Stimulated activated CD4-positive, alpha-beta T cell treated with anti-CD3 and anti-CD28 coated beads, TNF-alpha, amount 100 ng/mL, for 24 hours (primary cell): ENCODE results near the gene ADAMTS12.
A peak's percentile ranks its signal among the peaks of the same experiment; 100 is the strongest.
"Not testable (repeated sequence)": the region's sequence is repeated elsewhere in the genome, so short reads cannot be mapped to it uniquely, and the experiment has no call there.

Experiments
- DNase-seq, 3 experiments: peaks; one replicate each; pipeline ENCODE4 v3.0.0-alpha.2; 2020; ENCODE audit warnings: low read depth in 3 of 3

Gene ADAMTS12

DNA sequence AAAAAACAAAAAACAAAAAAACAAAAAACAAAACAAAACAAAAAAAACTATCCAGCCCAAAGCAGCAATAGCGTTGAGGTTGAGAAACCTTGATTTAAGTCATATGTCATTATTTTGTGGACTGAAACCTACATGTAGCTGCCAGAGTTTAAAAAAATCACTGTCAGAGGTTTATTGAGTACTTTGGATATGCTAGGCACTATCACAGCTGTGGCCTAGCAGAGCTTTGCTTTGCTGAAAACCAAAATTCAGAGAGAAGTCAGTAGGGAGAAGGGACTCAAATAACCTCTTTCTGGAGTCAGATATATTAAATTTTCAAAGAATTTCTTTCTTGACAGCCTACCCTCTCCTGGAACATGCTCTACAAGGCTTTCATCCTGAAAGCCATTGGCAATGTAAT is 299.5 kb downstream of the ADAMTS12 start:
- no peak for DNase-seq

DNA sequence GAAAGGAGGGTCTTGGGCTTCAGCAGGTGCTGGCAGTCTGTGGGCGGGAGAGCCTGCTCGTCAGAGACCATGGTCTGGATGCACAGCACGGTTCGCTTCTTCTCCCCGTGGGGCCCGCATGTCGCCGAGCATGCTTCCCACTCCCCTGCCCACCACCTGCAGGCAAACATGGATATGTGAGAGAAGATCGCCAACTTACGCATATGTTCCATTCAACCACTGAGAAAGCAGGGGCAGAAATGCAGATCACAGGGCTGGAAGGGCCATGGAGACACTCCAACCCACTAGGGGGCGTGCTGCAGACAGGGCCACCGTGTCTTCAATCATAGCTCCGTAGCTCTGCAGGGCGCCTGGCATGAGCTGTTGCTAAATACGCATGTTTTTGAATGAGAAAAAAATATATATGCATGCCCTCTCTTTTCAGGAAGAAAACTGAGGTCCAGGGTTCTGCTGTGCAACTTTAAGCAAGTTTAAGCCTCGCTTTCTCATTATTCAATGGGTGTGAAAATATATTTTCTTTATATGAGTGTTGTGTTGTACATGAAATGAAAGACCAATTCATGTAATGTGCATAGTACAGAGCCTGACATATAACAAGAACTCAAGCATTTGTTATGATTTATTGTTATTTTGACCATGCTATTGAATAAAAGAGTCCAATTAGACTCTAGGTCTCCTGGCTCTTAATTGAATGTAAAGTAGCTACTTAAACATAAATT is 303.0 kb downstream of the ADAMTS12 start:
- peak in 2 of 3 experiments; percentile 6 to 33 for DNase-seq

DNA sequence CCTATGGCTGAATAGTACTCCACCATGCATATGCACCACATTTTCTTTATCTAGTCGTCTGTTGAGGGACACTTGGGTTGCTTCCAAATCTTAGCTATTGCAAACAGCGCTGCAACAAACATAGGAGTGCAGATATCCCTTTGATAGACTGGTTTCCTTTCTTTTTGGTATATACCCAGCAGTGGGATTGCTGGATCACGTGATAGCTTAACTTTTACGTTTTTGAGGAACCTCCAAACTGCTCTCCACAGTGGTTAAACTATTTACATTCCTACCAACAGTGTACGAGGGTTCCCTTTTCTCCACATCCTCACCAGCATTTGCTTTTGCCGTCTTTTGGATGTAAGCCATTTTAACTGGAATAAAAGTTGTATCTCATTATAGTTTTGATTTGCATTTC is 308.5 kb downstream of the ADAMTS12 start:
- DNase-seq = no peak

DNA sequence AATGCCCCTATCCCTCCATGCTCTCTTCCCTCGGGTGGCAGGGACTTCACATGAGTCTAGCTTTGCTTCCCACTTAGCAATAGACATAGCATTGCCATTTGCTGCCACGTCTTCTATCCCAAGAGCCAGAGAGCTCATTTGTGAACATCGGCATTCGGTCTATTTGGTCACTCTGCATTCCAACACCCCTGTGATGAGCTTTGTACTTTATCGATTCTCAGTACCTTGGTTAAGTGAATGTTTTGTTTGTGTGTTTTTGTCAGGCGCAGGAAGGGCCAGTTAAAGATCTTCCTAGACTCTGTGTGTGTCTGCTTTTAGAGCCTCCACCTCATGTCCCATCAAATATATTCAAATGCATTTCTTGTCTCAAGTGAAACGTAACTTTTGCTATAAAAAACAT is 309.4 kb downstream of the ADAMTS12 start:
- no peak for DNase-seq

DNA sequence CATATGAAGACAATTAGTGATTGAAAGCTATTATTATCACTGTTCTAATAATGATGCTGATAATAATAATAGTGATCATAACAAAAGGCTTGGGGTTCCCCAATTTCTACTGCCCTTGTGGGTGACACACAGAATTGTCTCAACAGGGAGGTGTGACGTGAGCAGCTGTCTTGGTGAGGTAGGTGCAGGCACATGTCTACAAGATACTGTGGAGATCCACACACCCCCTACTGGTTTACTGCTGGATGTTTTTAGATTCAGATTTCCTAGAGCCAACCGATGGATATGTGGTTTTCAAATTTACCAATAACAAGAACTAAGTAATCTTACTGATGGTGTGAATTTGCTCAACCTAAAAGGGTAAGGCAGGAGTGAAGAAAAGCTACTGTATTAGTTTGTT is 312.0 kb downstream of the ADAMTS12 start:
- no peak for DNase-seq

DNA sequence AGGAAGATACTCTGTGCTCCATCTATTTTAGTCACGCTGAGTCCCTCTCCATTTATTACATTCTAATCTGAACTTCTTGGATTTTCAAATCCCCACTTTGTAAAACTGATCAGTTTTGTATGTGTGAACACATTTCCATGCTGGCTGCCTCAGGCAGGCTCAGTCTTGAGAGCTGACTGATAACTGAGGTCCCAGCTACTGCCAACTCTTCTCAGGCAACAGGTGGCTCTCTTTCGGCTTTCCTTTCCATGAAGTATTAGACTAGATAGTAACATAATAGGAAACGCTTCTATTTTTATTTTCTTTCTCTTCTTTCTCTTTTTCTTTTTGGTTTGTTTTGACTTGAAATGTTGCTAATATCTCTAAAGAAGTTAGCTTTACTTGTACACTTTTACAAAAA is 312.6 kb downstream of the ADAMTS12 start:
- no peak for DNase-seq

DNA sequence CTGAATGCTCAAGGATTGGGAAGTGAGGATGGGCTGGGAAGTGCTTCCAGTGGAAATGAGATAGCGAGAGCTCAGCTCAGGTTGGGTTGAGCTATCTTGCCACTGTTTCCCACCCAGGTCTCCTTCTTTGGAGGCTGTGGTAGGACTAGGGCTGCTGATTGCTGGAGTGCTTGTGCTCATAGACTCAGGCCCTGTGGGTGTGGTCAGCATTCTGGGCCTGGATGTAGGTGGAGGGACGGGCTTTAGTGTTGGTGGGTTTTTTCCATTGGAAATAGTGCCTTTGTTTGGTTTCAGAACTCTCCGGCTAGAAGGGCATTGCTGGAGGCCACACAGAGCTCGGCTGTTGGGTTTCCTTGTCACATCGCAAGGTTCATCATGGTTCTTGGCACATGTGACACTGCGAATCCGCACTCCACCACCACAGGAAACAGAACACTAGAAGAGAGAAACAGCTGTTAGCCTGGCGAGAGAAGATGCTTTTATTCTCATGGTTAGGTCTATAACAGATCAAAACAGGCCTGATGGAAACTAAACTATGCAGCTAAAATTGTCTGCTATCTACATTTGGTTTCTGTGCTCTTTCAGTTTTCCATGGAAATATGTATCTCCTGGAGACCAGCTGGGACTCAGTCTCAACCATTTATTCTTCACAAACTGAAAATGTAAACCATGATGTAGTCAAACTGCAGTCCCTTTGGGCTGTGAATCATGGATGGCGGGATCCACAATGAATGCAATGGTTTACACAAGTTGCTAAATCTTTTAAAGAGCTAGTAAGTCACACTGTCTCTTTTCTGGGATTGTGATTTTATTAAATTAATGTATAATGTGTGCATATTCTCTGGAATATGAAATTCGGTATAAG is 314.8 kb downstream of the ADAMTS12 start:
- no peak for DNase-seq

DNA sequence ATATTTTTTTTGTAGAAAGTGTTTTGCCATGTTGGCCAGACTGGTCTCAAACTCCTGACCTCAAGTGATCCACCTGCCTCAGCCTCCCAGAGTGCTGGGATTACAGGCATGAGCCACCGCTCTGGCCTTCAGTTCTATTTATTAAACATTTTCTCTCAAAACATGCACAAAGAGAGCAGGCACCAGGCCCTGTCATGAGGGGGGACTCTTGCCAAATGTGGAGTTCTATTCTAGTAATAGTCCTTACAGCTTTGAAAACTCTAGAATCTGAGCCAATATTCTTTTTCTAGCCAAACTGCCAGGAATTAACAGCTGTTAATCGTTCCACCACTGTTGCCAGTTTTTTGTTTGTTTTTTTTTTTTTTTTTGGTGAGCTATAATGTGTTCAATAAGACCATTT is 326.5 kb downstream of the ADAMTS12 start:
- no peak for DNase-seq

DNA sequence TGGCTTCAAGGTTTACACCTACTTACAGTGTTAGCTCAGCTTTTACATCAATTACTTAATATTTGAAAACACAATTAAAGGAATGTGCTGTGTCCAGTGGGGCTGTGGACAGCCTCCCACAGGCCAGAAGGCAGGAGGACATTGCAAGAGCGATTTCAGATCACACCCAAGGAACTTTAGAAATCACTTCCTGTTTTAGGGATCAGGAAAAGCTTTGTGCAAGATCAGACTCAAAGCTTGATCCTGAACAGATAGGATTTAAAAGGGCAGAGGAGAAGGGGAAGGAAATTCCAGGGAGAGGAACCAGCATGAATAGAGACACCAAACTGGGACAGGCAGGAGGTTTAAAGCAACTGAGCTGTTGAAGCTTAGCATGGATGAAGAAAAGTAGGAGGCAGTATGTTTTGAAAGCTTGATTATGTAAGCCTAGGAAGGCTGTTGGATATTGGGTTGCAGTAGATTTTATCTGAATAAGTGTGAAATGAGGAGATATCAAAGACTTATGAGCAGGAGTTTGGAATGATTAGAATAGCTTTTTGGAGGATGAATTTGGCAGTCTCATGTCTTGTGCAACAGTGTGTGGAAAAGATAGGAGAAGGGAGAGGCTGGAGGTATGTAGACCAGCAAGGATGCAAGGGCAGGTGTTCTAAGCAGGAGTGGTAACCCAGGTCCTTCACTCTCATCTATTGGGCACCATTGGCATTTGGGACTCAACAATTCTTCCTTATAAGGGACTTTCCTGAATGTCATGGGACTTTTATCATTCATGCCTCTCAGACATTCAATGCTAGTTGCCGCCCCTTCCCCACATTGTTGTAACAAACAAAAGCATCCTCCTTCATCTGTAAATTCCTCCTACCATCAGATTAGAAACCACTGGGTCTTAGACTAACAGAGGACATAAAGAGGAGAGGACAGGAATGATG is 327.5 kb downstream of the ADAMTS12 start:
- no peak for DNase-seq

DNA sequence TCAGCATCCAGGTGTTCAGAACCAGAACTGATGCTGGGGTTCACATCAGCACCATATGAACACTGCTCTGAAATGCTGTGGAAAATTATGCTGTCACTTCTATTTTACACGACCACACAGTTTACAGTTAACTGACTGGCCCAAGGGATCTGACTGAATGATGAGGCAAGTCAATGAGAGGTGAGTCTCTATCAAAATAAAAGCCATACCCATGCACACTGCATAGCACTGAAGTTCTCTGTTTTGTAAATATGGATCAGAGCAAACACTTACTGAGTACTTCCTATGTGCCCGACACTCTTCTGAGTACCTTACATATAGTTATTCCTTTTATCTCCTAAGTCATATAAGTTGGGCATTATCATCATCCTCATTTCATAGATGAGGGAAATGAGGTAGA is 328.3 kb downstream of the ADAMTS12 start:
- no peak for DNase-seq

DNA sequence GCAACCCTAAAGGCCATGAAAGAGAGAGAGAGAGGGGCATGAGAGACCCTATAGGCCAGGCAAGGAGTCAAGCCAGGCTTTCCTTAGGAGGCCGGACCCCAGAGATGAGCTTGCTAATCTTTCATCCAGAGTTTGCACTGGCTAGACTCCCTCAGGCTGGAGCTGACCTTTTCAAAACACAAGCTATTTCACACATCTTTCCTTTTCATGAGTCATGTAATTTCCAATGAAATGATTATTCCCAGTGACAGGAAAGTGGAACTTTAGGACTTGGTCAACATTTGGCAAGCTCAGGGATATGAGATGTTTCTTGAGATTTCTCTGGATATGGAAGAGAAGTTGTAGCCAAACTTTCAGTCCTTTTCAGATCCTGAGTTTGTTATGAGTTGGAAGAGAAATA is 333.3 kb downstream of the ADAMTS12 start:
- no peak for DNase-seq

DNA sequence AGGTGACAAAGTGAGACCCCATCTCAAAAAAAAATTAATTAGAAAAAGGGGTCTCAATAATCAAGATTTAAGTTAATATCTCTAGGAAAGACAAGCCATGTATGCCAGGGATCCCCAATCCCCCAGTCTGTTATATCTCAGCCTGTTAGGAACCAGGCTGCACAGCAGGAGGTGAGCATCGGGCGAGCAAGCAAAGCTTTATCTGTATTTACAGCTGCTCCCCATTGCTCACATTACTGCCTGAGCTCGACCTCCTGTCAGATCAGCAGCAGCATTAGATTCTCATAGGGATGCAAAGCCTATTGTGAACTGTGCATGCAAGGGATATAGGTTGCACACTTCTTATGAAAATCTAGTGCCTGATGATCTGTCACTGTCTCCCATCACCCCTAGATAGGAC is 334.2 kb downstream of the ADAMTS12 start:
- DNase-seq = no peak

DNA sequence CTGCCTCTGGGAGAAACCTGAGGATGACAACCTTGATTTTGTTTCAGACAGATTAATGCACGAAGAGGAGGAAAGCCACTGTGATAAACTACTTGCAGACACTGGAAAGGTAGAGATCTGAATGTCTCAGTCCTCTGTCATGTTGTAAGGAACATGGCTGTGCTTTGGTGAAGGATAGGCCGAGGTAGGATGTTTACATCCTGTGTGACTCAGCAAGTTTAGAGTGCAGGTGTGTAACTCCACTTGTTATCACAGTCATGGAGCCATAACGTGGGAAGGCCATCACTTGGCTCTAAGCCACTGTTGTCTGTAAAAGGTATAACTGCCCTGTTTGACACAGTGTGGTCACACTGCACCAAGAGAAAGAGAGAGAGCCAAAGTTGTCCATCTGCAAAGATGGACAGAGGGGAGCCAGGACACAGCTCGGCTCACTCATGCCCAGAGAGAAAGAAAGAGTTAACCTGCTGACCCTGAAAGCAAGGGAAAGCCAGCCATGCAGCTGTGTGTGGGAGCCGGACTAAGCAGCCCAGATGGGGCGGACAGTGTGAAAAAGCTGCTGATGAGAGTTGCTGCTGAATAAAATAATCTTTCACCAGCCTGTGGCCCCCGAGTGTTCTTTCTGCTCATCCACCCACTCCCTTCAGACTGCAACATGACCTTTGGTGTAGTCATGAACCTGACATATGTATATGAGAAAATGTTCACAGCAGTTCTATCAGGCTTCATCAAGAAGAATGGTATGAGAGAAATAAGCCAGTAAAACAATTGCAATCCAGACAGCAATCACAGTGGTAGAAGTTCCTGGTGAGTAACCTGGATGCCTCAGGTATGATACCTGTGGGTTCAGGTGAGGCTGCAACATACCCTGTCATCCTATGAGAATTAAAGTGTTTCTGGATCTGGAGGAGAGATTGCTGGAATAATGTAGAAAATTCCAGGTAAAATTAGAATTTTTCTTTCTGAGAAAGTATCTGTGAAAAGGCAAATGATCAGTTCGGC is 335.2 kb downstream of the ADAMTS12 start:
- DNase-seq = no peak

DNA sequence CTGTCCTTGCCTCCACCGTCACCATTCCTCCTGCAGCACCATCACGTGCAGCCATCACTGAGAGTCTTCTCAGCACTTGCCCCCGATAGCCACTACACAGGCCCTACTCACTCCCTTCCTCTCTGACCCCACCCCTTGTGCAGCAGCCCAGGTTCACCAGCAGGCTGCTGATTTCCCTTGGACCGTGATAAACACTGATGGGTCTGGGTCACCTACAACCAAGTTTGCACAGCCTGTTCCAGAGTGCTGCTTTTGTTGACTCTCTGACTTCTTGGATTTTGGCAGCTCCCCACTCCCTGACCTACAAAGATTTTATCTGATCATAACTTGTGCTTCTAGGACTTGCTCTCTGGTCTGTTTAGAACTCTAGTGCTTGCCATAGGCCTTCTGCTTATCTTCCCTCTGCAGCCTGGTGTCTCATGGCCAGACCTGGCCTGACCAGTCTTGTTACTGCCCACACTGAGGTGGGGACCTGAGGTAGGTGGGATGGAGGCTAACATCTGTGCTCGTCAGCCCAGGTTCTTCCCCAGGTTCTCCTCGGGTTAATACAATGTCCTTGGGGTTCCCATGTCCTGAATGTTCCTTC is 341.7 kb downstream of the ADAMTS12 start:
- no peak for DNase-seq

DNA sequence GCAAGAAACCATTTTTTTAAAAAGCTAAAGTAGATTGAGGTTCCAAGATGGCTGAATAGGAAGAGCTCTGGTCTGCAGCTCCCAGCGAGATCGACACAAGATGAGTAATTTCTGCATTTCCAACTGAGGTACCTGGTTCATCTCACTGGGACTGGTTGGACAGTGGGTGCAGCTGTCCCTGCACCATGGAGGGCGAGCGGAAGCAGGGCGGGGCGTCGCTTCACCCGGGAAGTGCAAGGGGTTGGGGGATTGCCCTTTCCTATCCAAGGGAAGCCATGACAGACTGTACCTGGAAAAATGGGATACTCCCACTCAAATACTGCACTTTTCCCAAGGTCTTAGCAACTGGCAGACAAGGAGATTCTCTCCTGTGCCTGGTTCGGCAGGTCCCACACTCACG is 352.0 kb downstream of the ADAMTS12 start:
- DNase-seq = not testable (repeated sequence)

DNA sequence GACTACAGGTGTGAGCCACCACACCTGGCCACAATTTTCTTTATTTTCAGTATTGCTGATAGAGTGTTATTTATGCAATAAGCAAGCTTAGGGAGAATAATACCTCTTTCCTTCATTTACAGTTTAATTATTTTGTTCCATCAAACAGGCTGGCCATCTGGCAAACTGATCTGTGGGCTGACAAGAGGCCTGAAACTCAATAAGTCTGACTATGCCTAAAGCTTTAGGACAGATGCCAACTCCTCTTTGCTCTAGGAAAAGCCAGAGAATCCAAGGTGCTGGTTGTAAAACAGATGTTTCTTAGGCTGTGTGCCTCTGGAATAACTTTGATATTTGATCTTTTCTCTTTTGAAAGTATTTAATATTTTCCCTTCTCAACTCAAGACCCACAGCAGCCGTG is 352.6 kb downstream of the ADAMTS12 start:
- no peak for DNase-seq

DNA sequence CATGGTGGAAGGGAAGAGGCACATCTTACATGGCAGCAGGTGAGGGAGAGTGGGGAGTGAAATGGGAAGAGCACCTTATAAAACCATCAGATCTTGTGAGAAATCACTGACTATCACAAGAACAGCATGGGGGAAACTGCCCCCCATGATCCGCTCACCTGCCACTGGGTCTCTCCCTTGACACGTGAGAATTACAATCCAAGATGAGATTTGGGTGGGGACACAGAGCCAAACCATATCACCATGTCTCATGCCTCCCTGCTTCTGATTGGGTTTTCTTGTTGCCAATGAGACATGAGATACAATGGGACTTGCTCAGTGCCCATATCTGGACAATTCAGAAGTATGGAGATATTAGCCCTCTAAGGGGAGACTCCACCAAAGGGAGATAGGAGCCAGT is 353.6 kb downstream of the ADAMTS12 start:
- DNase-seq = no peak

DNA sequence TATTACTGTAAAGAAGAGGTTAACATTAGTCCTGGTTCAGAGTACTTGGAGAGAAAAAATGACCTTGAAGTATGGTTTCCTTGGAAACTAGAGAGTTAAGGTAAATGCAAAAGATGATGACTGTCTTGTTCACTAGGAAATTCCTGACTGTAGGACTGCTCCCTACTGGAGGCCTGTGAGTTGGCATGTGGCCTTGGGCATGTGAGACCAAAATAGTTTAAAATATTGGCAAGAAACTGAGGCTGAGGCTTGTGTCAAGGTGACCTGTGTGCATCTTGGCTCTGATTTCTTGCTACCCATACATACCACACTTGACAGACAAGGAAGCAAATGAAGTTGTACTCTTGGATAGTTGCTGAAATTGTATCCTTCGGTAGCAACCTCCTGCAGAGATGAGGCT is 354.6 kb downstream of the ADAMTS12 start:
- no peak for DNase-seq

DNA sequence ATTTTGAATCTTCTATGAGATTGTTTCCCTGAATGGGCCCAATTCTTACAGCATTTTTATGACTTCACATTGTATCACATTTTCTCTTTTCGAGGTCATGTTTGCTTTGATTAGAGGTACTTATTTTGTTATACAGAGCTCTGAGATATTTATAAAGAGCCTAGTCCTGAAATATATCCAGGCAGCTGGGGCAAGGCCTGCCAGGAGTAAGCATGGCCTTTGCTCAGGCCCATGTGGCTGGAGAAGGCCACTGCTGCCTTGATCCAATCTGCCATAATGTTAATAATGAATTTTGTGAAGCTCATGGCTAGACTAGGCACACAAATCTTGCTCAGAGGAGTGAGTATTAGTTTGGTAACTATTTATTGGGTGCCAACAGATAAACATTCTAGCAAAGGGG is 355.0 kb downstream of the ADAMTS12 start:
- no peak for DNase-seq

DNA sequence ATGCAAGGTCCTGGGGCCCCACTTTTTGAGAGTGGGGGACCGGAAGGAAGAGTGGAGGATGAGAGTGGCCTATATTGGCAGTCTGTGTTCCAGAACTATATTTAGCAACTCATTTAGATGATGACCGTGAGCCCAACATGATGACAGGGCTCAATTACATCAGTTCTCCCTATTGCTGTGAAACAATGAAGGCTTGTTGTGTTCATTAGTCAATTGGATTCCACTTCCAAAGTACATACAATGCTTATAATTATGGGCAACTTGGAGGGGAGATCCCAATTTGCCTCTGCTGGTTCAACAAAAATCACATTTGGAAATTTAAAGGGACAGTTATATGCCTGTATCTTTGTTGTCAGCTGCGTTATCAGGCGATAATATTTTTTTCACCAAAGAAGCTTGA is 360.0 kb downstream of the ADAMTS12 start:
- DNase-seq = no peak

DNA sequence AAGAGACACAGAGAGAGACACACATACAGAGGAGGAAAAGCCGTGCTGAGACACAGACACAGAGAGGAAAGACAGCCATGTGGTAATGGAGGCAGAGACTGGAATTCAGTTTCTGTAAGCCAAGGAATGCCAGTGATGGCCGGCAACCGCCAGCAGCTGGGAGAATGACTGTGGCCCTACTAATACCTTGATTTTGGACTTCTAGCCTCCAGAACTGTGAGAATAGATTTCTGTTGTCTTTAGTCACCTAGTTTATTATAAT is 360.8 kb downstream of the ADAMTS12 start:
- no peak for DNase-seq
